GF-D8 (cell line): ENCODE results near the gene THSD4.
"Not testable (repeated sequence)": the region's sequence is repeated elsewhere in the genome, so short reads cannot be mapped to it uniquely, and the experiment has no call there.

Experiments
- DNase-seq: peaks from one replicate; lab custom pipeline; 2025; lab: John Stamatoyannopoulos, UW

Gene THSD4

DNA sequence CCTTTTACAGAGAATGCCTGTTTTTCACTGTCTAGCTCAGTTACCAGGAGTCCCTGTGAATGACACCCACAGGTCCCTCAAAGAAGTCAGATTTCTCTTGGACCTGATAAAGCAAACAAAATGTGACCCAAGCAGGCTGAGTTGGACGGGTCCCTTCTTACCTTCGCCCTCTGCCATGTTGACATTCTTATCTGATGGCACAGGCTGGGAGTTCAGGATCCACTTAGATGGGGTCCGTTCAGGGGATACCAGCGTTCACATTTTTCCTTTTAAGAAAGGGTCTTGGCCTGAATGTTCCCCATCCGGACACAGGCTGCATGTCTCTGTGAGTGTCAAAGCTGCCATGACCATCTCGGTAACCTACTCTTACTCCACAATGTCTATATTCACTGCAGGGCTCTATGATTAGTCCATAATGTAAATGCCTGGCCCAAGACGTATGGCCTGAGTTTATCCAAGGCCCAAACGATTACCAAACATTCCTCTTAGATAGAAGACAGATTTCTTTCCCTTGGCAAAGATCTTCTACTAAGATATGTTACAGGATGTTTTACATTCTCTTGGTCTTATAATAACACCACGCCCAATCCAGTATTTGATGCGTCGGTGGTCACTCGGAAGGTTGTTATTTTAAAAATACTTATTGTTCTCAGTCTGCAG lies 179.1 kb downstream of the THSD4 start:
- DNase-seq = no peak

- DNase-seq = no peak
Measured at GRCh38 chr15:71294911-71295602, 179.8 kb downstream of the THSD4 start.

DNA sequence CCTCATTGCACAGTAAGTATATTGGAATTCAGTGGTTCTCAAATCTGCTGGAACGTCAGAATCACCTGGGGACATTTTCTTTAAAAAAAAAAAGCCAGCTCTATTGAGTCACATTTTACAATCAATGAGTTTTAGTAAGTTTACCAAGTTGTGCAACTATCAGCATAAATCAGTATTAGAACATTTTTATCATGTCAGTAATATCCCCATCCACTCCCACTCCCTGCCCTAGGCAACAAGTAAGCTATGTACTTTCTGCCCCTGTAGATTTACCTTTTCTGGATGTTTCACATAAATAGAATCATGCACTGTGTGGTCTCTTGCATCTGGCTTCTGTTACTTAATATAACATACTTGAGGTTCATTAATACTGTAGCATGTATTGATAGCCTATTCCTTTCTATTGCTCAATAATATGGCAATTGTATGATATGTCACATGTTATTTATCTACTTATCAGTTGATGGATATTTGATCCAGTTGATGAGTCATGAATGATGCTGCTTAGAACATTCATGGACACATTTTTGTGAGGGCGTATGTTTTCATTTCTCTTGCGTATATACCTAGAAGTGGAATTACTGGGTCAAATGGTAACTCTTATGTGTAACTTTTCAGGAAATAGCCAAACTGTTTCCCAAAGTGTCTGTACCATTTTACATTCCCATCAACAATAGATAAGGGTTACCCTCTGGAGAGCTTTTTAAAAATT lies 180.5 kb downstream of the THSD4 start:
- no peak for DNase-seq

GRCh38 chr15:71296315-71296679 lies 181.0 kb downstream of the THSD4 start:
- no peak for DNase-seq

- no peak for DNase-seq
Measured at GRCh38 chr15:71301958-71302621, 186.8 kb downstream of the THSD4 start.

GRCh38 chr15:71302861-71303410 lies 187.7 kb downstream of the THSD4 start:
- no peak for DNase-seq

GRCh38 chr15:71303977-71304376 lies 188.7 kb downstream of the THSD4 start:
- no peak for DNase-seq

- no peak for DNase-seq
Measured at GRCh38 chr15:71304681-71305080, 189.4 kb downstream of the THSD4 start.

GRCh38 chr15:71306538-71306937 lies 191.3 kb downstream of the THSD4 start:
- DNase-seq = no peak

DNA sequence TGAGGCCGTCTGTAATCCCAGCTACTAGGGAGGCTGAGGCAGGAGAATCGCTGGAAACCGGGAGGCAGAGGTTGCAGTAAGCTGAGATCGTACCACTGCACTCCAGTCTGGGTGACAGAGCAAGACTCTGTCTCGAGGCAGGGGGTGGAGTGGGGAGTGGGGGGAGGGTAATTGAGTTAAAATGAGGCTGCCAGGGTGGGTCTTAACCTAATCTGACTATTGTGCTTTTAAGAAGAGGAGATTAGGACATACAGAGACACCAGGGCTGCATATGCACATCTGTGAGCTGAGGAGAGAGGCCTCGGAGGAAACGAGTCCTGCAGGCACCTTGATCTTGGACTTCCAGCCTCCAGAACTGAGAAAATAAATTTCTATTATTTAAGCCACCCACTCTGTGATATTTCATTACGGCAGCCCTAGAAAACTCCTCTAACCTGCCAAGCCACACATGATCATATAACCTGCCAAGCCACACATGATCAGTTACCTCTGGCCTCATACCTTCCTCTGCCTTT lies 197.0 kb downstream of the THSD4 start:
- no peak for DNase-seq

DNA sequence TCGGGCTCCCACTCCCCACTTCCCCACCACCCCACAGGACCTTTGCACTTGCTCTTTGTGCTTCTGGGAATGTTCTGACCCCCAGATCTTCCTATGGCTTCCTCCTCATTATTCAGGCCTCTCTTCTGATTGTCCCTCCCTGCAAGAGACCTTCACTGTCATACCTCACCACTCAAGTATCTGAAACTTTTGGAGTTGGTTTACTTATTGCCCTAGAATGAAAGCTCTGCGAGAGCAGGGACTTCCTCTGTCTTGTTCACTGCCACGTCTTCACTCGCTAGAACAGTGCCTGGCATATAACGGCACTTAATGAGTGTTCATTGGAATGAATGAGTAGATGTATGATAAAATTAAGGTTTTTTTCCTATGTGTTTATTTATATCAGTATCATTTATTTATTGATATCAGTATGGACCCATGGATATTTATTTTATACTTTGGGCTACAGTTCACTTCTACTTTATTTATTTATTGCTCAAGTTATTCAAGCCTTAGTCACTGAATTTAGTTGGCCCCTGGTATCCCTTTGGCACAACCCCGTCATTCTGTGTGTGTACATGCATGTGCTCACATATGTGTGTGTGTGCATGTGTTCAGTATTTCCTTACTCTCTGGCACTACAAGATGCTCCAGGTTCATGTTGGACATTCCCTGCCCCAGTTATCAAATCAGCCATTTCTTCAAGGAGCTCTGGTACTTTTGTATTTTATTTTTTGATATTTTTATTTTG lies 197.6 kb downstream of the THSD4 start:
- DNase-seq = no peak

DNA sequence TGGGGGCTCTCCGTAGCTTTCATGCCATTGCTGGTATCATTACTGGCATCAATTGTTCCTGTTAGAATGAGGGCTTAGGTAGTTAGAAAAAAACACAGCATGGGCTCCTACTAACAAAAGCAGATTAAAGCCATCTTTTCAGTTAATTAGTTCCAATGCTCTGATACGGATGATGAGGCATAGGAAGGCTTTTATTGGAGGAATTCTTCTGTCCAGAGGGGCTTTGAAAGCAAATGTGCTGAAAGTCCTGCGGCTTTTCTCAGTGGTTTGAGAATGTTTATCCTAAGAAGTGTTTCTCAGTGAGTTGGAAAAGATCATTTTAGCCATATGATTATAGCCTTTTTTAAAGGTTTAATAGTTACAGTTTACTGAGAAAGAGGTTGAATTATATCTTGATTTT lies 198.5 kb downstream of the THSD4 start:
- DNase-seq = no peak

GRCh38 chr15:71314956-71315537 lies 199.8 kb downstream of the THSD4 start:
- DNase-seq = no peak

GRCh38 chr15:71316911-71317310 lies 201.6 kb downstream of the THSD4 start:
- no peak for DNase-seq

GRCh38 chr15:71319424-71319823 lies 204.2 kb downstream of the THSD4 start:
- DNase-seq = not testable (repeated sequence)

DNA sequence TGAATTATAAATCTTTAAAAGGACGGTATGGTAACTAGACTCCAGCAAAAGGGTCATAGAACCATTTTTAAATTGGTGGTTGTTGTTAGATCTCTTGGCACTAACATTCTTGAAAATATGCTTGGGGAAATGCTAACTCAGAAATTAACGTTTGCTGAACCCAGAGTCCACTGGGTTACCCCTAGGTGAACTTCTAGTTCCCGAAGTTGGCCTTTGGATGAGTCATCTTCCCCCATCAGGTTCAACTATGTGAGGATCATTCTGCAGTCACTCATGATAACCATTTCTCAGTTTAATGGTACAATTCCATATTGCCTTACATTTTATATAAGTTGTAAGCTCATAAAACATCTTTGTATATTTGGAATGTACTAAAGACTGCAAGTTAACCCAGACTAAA lies 204.7 kb downstream of the THSD4 start:
- DNase-seq = no peak

GRCh38 chr15:71323082-71323481 lies 207.8 kb downstream of the THSD4 start:
- no peak for DNase-seq

GRCh38 chr15:71323584-71323983 lies 208.3 kb downstream of the THSD4 start:
- DNase-seq = no peak

DNA sequence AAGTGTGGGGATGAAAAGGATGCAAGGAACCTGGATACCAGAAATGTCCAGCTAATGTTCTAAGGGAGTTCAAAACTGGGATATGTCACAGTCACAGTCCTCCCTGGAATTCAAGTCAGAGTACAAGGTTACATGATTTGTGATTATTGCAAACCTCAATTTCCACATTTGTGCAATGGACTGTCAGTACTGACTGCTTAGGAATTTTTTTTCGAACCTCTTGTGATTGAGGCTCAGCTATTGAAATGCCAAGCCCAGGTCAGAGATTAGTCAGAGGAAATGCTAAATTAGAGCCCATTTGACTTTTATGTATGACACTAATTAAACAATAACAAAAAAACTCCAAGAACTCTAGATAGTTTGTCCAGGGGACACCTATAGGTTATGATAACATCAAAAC lies 210.2 kb downstream of the THSD4 start:
- DNase-seq = no peak

DNA sequence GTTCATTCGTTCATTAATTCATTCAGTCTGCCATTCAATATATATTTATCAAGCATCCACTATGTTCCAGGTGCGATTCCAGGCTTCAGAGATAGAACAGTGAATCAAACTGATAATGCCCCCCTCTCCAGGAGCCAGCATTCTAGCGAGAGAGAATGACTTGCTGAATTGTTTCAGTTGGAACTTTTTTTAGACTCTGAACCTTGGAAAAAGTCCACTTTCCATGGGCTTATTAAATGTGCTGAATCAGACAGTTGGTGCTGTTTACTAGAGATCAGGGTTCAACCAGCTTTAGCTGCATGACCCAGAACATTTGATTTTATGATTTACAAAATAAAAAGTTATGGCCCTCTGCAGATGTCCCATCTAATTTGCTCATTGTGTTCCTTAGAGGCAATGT lies 213.2 kb downstream of the THSD4 start:
- DNase-seq = no peak

DNA sequence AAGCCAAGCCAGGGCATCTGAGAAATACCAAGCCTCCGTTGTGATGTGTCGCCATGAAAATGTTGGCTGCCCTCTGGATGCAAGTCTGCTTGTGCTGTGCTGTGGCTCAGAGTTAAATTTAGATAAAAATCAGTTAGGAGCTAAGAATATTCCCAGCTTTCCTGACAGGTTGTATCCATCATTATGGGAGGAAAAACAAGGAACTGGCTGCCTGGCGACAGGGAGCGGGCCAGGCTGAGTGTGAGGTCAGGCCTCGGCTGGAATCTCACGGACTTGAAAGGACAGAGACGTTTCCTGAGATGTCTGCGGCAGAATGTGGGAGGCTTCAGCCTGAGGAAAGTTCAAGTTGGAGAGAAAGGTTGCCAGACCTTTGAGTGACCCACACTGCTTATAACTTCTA lies 213.8 kb downstream of the THSD4 start:
- DNase-seq = no peak
